Fibroblast of upper back skin (primary cell): ENCODE measurements around the gene ECPAS.
"Not testable (repeated sequence)": the region's sequence is repeated elsewhere in the genome, so short reads cannot be mapped to it uniquely, and the experiment has no call there.

Experiments
- DNase-seq: peaks from one replicate; pipeline ENCODE4 v3.0.0-alpha.2; 2013

ECPAS gene

DNA sequence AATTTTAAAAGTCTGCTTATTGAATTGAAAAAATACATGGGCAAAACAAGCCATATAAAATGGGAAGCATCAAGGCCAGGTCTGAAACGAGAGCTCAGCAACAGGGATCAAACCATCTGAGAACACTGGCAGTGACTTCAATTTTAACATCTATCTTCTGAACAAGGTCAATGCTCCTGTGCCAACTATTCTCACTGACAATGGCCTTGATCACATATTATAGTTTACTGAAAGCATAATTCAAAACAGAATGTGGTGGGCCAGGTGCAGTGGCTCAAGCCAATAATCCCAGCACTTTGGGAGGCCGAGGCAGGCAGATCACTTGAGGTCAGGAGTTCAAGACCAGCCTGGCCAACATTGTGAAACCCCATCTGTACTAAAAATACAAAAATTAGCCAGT, 9.0 kb downstream of the ECPAS start:
- DNase-seq: no peak

DNA sequence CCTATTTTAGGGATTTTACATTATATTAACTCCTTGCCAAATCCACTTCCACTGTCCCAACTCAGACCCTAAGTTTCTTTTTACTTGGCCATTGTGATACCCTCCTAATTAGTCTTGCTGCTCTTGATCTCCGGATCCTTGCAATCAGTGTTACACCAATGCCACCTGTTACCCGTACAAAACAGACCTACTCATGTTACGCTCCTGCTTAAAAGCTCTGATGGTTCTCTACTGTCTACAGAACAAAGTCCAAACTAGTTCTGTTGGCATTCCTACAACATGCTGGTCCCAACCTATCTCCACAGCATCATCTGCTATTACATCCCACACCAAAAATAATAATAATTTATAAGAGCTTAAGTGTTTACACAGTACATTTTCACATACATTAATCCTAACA, 9.8 kb downstream of the ECPAS start:
- DNase-seq: no peak

DNA sequence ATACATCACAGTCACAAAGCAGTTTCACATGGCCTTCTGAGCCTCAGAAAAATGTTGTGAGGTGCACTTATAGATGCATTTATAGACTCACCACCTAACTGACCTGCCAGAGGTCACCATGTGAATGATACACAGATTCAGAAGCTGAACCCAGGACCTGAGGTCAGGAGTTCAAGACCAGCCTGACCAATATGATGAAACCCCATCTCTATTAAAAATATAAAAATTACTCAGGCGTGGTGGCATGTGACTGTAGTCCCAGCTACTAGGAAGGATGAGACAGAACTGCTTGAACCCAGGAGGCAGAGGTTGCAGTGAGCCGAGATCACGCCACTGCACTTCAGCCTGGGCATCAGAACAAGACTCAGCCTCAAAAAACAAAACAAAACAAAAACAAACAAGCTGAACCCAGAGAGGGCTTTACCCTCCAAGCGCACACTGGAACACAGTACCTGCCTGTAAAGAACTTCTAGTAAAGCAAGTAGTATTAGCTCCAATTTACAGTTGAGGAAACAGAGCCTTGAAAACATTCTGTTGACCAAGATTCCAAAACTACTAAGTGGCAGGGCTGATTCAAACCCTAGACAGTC, 16.3 kb downstream of the ECPAS start:
- no peak for DNase-seq

DNA sequence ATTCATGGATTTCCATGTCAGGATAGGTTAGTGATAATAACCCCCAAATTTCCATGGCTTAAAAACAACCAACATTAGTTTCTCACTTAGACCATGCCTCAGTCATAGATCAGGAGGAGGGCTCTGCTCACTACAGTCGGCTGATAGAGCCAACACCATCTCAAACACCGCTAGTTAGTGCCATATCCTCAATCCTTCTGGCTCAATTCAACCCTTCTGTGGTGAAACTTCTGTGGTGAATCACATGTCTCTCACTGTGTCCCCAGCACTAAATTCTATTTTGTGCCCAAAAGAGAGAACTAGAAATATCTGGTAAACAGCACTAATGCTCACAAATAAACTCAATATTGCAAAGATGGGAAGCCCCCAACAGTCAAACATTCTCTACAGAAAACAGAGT, 21.1 kb downstream of the ECPAS start:
- DNase-seq: no peak

DNA sequence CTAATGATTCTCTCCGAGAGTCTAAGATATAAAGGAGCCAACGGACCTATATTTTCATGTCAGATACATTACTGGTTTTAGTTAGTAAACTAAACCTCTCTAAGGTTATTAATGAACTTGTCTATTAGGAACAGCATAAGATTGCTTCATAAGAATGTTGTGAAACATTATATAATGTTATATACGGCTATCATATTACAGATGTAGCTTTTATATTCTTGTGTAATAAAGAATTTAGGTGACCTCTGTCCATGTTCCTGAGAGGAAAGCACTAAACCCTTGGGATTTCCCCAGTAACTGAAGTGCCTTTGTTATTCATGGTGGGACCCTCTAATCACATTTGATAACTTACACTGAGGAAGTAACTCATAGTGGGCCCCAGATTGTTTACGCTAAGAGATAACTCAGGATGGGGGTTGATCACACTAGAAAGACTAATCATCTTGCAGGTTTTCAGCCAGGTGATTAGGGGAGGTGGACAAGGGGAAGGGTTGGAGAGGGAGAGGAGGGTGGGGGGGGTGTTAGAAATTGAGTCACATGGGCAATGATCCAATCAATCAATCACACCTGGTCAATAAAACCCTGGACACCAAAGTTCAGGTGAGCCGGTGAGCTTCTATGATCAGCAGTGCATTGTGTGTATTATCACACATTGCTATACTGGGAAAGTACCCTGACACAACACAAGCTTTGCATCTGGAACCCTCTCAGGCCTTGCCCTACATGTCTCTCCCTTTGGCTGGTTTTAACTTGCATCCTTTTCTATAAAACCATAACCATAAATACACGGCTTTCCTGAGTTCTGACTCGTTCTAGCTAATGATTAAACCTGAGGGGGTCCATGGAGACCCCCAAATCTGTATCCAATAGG, 25.8 kb downstream of the ECPAS start:
- DNase-seq: no peak

DNA sequence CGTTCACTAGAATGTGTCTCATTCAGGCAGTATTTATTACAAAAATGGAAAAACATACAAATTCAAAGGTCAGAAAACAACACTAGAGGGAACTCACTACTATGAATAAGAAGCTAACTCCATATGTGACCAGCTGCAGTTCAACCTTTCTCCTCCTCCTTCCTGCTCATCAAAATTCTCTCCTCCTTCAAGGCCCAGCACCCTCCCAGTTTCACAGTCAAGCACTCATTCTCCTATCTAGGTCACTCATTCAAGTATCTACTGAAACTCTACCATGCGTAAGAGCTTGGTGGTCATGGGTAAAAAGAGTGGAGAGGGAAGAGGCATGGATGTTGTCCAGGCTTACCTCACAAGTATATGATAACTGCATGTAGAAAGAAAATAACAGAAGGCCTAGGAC, 27.7 kb downstream of the ECPAS start:
- no peak for DNase-seq

DNA sequence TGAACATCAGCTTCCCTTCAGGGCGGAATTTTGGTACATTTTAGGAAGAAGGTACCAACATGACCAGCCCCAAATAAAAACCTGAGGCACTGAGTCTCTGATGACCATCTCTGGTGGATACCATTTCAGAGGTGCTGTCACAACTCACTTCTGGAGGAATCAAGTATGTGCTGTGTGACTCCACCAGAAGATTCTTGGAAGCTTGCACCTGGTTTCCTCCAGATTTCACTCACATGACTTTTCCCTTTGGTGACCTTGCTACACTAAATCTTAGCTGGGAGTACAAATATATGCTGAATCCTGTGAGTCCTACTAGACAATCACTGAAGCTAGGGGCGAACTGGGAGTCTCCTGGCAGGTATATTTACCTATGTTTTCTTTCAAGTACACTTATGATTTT, 28.5 kb downstream of the ECPAS start:
- no peak for DNase-seq

DNA sequence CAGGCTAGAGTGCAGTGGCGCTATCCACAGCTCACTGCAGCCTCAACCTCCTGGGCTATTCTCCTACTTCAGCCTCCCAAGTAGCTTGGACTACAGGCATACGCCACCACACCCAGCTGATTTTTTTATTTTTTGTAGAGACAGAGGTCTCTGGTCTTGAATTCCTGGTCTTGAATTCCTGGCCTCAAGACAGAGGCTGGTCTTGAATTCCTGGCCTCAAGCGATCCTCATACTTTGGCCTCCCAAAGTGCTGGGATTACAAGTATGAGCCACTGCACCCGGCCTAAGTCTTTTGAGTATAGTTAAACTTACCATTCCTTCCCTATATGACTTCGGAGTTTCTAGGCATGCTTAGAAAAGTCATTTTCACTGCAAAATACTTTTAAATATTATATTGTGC, 29.4 kb downstream of the ECPAS start:
- DNase-seq: no peak

DNA sequence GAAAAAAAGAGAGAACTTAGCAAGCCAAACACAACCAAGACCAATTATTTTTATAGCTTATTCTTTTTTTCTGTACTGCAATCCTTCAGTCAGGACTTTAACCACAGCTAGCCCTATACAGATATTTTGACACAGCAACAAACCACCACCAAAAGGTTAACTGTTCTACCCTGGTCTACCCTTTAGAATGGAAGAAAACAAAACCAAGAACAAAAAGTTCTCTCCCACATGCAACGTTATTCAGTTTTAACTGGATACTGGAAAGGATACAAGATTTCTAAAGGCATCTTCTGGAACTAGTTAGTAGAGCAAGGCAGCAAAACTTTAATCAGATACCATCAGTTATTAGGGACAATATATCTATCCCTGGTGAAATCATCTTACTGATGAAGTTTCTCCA, 32.6 kb downstream of the ECPAS start:
- no peak for DNase-seq

DNA sequence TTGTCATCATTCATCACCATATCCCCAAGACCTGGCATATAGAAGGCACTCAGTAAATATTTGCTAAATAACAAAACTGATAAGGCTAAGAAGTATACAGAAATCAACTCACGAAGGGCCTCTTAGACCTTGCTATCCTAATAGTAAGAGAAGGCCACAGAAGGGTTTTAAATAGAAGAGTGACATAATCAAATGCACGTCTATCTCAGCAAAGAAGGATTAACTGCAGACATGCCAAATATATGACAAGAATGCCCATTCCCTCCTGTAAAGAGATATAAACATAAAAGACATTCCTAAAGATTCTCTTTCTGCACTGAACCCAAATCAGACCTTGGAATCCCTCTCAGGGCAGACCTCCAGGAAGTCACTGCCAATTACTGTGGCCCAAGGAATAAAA, 34.1 kb downstream of the ECPAS start:
- DNase-seq: peak; percentile 8

DNA sequence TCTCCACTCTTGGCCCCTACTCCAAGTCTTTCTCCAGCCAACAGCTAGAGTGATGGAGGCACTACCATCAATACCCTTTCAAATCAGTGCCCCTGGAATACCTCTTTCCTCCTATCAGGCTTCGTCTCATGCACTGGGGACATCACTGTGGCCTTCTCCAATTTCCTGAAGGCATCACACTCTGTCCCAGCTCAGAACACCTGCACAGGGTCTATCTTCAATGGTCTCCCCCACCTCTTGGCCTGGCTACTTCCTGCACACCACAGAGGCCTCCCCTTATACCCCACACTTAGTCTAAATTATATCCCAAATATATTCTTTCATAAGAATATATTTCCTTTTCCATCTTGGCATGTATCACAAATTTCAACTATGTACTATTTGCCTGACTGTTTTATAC, 34.5 kb downstream of the ECPAS start:
- no peak for DNase-seq

DNA sequence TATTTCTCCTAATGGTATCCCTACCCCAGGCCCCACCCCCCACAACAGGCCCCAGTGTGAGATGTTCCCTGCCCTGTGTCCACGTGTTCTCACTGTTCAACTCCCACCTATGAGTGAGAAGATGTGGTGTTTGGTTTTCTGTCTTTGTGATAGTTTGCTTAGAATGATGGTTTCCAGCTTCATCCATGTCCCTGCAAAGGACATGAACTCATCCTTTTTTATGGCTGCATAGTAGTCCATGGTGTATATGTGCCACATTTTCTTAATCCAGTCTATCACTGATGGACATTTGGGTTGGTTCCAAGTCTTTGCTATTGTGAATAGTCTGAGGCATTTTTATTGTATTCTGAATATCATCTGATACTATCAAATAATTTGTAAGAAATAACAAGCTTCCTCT, 38.4 kb downstream of the ECPAS start:
- DNase-seq: not testable (repeated sequence)

DNA sequence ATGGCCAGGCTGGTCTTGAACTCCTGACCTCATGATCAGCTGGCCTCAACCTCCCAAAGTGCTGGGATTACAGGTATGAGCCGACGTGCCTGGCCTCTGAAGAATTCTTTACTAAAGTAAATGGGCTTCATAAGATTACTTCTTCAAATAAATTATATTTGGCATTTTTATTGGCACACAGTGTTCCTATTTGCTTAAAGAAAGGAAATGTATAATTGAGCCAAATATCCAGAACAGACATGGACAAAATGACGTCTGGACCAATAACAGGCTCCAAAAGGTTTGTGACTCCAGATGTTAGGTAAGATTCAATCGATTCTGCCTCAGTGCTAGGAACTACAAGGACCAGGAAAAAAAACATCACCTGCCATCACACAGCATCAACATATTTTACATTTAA, 40.7 kb downstream of the ECPAS start:
- no peak for DNase-seq

DNA sequence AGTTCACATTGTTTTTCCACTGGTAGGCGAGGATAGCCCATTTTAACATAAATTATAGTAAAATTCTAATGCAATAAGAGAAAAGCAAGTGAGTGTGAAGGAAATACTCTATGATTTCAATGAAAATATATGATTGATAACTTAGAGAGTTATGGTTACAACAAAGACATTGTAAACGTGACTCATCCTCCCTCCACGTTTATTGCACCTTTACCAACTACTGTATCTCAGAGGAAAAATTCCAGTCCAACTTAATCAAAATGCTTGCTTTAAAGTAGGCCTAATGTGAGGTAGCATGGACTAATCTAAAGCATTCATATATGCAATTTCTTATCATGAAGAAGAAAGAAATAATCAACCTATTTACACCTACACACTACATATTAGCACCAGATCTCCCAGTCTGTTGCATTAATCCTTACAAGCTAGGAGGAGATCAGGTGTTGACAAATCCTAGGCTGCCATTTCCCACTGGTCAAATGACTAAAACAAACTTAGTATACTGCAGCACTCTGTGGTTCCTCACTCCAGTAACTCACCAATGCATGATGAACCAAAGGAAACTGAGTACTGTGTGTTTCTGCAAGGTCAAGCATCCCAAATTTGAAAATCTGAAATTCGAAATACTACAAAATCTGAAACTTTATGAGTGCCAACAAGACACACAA, 41.7 kb downstream of the ECPAS start:
- no peak for DNase-seq

DNA sequence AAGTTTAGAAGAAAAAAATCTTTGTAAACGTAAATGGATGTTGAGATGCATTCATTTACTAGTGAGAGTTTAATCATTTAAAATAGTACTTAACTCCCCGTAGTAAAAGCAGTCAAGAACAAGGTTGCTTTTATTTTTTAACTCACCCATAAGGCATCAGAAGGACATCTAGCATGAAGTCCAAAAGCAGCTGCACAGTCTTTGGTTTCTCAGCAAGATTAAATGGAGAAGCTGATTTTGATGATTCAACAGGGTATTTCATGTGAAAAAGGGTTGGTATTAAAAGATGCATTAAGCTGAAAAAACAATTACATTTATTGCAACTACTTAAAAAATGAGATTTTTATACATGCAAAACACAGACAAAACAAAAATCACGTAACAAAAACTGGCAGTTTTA, 44.0 kb downstream of the ECPAS start:
- no peak for DNase-seq

DNA sequence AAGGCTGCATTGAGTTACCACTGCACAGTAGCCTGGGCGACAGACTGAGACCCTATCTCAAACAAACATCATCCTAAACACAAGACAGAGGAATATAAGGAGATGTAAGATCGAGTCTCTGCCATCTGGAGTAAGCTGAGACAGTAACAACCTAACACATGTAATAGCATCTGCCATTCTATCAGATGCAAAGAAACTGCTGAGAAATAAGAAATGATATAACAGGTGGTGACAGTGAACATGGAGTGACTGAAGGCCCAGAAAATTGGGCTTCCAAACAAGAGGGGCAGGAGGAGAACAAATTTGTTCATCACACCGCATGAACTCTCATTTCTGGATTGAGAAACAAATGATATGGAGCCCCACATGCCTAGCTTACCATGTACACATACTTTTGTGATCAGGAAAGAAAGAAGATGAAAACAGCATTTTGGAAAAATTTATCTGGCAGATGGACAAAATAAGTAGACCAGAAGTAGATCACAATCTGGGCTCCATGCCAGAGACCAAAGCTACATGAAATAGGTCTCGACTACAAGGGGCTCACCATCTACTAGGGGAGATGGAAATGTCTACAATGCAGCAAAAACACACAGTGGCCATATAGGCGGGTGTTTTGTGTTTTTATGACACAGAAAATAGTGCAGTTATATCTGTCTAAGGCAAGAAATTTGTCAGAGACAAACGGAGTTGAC, 45.5 kb downstream of the ECPAS start:
- DNase-seq: peak; percentile 71

DNA sequence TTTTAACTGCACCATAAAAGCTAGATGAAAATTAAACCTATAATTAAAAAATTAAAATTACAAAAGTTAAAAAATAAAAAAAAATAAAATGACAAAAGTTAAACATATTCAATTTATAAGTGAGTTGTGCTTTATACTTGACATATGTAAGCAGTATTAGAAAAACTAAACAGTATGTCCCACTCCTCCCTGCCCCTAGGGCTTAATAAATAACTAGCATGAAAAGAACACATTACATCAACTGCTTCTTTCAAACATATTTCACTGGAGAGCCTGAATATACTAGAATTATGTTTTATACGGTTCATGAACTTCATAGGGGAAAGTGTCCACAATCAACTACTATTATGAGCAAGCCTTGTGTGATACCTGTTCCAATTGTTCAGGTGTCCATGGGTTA, 47.6 kb downstream of the ECPAS start:
- DNase-seq: no peak

DNA sequence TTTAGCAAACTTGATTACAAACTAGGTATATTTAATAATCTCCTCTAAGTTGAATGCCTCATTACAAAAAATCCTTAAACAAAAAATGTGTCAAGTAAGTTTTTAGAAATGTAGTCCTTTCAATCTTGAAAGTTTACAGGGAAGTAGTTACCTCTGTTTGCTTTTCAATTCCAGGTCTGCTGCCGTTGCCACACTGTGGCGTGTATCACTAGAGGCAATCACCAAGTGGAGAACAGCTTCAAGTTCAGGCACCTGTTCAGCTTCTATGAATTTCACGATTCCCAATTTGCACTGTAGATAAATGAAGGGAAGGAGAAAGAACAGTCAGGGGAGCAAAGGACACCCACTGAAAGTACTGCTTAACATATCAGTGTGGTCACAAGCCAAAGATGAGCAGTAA, 51.1 kb downstream of the ECPAS start:
- no peak for DNase-seq

DNA sequence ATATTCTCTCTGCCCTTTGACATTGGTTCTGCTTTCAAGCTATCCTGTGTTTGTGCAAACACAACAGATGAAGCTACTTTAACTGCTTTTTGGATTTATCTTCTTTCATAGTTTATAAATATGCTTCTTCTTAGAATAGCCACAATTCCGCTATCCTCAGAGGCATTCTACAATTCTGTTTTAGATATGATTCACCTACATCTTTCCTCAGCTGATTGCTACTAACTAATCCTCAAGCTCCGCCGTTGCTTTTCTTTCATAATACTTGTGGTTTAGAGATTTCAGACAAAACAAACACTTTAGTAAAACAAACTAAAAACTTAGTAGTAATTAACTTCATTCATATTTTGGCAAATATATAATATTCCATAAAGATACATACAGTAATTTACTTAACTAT, 52.5 kb downstream of the ECPAS start:
- no peak for DNase-seq

DNA sequence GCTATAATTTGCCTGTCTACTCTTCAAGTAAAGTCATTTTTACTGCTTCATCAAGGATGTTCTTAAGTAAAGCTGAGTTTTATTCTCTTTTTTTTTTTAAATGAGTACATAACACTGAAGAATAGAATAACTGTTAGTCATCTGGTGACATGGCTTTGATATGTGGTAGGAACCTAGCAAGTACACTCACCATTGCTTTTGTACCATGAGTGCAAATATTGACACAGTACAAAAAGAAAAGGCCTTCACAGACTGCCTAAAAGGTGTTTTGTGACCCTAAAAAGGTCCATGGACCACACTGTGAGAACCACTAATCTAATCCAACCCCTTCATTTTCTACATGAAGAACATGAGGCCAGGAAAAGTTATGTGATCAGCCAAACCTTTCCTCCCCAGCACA, 55.0 kb downstream of the ECPAS start:
- no peak for DNase-seq

DNA sequence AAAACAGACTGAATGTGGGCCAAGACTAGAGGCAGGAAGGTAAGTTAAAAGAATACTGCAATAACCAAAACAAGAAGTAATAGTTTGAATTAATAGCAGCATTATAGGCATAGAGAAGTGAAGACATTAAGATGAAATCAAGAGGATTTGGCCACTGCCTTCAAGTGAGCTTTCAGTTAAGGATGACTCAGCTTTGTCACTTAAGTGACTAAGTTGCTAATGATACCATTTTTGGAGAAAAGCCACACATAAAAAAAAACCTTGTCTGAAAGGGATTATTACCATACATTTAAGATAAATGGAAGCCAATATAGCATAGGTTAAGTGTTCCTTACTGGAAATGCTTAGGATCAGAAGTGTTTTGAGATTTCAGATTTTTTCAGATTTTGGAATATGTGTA, 57.0 kb downstream of the ECPAS start:
- peak; percentile 67 for DNase-seq

DNA sequence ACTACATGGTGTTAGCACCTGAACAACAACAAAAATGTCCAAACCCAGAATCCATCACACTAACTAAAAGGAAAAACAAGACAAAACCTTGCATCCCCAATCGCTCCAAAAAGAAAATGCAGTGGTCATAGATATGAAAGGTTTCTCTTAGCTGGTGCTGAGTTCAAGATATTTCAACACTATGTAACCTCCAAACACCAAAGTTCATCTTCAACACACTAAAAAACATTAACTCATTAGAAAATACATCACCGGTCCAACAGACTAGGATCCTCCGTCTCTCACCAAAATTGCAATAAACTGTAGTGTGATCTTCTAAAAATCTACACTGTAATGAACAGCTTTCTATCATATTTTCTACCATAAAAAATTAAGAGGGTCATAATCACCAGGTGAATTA, 60.8 kb downstream of the ECPAS start:
- DNase-seq: no peak

DNA sequence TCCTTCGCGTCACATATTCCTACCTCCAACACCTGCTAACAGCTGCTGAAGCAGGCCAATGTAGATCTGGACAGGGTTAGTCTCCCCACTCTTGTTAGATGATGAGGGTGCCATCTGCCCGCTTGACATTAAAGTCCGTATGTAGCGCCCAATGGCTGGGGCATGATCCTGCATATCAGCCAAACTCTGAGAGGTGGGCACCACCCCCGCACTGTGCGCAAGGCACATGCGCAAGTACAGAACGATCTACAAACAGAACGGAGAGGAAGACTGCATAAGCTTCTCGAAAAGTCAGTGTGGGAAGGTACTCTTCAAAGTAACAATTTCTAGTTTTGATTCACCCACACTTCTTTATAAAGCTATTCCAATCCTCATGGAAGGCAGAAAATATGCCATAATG, 69.8 kb downstream of the ECPAS start:
- no peak for DNase-seq

DNA sequence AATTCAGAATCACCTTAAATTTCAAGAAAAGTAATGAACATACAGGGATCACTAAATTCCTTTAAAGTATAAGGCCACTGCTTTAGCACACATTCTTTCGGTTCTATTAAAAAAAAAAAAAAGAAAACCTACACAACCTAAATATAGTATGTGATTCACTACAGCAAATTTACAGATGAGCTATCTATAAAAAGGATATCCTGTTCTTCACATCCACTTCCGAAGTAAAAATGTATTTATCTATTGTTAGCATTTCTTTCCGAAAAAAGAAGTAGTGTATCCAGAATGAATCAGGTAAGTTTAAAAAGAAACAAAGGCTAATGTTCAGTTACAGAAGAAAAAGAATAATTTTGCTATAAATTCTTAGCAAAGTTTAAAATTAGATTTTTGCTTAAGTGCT, 70.2 kb downstream of the ECPAS start:
- DNase-seq: no peak
